ENCODE measurements around the gene EGR2.
"Not testable (repeated sequence)": the region's sequence is repeated elsewhere in the genome, so short reads cannot be mapped to it uniquely, and the experiment has no call there.

EGR2 gene

GRCh38 chr10:62790571-62790970 lies 25.6 kb downstream of the EGR2 start:
- WGBS = 51% methylated on average over 2 of the region's 2 CpGs
- H3K9me3 ChIP-seq (ENCODE audit: control insufficient read depth, low read length) = no peaks in the 10 kb centered on the region
- no peak overlapping the region for H3K14ac ChIP-seq (ENCODE audit: low read length in 2 of 2)

DNA sequence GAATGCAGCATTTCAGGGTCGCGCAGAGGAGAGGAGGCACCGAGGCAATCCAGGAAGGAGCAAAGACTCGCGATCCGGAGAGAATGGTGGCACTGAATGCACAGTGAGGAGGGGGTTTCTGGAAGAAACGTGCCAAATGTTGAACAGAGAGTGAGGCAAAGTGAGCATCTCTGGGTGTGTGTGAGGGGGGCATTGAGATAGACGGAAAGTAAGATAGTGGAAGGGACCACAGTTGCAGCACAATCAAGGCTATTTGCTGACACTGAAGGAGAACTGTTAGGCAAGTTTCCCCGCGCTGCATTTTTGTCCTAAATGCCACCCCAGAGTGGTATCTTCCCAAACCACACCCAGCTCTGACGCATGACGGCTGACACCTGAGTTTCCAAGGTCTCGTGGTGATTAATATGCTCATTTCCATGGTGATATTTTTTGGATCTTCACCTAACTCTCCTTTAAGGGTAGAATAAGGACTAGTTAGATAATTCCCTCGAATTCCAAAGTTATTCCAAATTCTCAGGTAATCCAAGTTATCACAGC lies 26.1 kb downstream of the EGR2 start:
- Histone ChIP-seq H2BK5ac (ENCODE audit: low read depth, low read length, poor library complexity, severe bottlenecking) (no peak overlapping the region), H2BK15ac (ENCODE audit: low read depth, poor library complexity, severe bottlenecking) (no peak overlapping the region), H3K27ac (ENCODE audit: low read length, poor library complexity, severe bottlenecking) (no peak overlapping the region), H3K9ac (ENCODE audit: low read length) (no peak overlapping the region), H3K14ac (ENCODE audit: low read length in 2 of 2) (no peak overlapping the region), H2BK12ac (ENCODE audit: low read length in 2 of 2) (no peak overlapping the region), H3K36me3 (ENCODE audit: control insufficient read depth in 1 of 2, insufficient read depth in 2 of 2, low read depth in 1 of 2, low read length in 2 of 2) (no peaks in the 10 kb centered on the region), H3K23ac (ENCODE audit: low read length in 2 of 2) (no peak overlapping the region), H3K27me3 (ENCODE audit: control insufficient read depth in 1 of 2, insufficient read depth in 1 of 2, low read length in 2 of 2) (no peaks in the 10 kb centered on the region), H3K18ac (ENCODE audit: low read depth in 1 of 2, low read length in 2 of 2) (no peak overlapping the region), H3K4ac (ENCODE audit: low read depth in 1 of 2, low read length in 2 of 2) (no peak overlapping the region), H2AK5ac (ENCODE audit: low read length, severe bottlenecking) (no peak overlapping the region), H3K79me1 (replicated peaks; ENCODE audit: low read length, poor library complexity, severe bottlenecking) (no peaks in the 10 kb centered on the region), H3K4me2 (ENCODE audit: low read length, poor library complexity, severe bottlenecking) (no peak overlapping the region), H2BK120ac (ENCODE audit: low read depth, low read length) (no peak overlapping the region), H3K4me3 (ENCODE audit: insufficient read depth in 1 of 2, low read depth in 1 of 2, low read length in 2 of 2) (no peak overlapping the region), H4K8ac (ENCODE audit: low read length) (no peak overlapping the region), H3K9me3 (ENCODE audit: control insufficient read depth, low read length) (no peaks in the 10 kb centered on the region), H2AFZ (ENCODE audit: low read depth, low read length) (no peak overlapping the region), H4K91ac (ENCODE audit: low read length) (no peak overlapping the region), H3K4me1 (ENCODE audit: control insufficient read depth, insufficient read depth, low read depth, low read length) (peaks cover 4% of the 10 kb centered on the region)
- 80% methylated on average over 11 of the region's 14 CpGs for whole genome bisulfite sequencing
- no peak for DNase-seq

More at GRCh38 chr10:62790571-62790970, 25.6 kb downstream of the EGR2 start:
- no peak overlapping the region for H2AFZ ChIP-seq (ENCODE audit: low read depth, low read length)
- H3K18ac ChIP-seq (ENCODE audit: low read depth in 1 of 2, low read length in 2 of 2) = no peak overlapping the region
- no peak overlapping the region for H3K23ac ChIP-seq (ENCODE audit: low read length in 2 of 2)
- no peaks in the 10 kb centered on the region for H3K79me1 ChIP-seq (replicated peaks; ENCODE audit: low read length, poor library complexity, severe bottlenecking)
- no peaks in the 10 kb centered on the region for H3K27me3 ChIP-seq (ENCODE audit: control insufficient read depth in 1 of 2, insufficient read depth in 1 of 2, low read length in 2 of 2)
- no peak overlapping the region for H4K8ac ChIP-seq (ENCODE audit: low read length)
- no peak overlapping the region for H3K4me2 ChIP-seq (ENCODE audit: low read length, poor library complexity, severe bottlenecking)
- H3K27ac ChIP-seq (ENCODE audit: low read length, poor library complexity, severe bottlenecking) = no peak overlapping the region
- H2BK12ac ChIP-seq (ENCODE audit: low read length in 2 of 2) = no peak overlapping the region
- no peak overlapping the region for H3K9ac ChIP-seq (ENCODE audit: low read length)
- H3K4me3 ChIP-seq (ENCODE audit: insufficient read depth in 1 of 2, low read depth in 1 of 2, low read length in 2 of 2) = no peak overlapping the region
- no peaks in the 10 kb centered on the region for H3K36me3 ChIP-seq (ENCODE audit: control insufficient read depth in 1 of 2, insufficient read depth in 2 of 2, low read depth in 1 of 2, low read length in 2 of 2)
- no peak overlapping the region for H2AK5ac ChIP-seq (ENCODE audit: low read length, severe bottlenecking)
- H4K91ac ChIP-seq (ENCODE audit: low read length) = no peak overlapping the region
- H2BK120ac ChIP-seq (ENCODE audit: low read depth, low read length) = no peak overlapping the region
- no peak for DNase-seq
- no peak overlapping the region for H2BK15ac ChIP-seq (ENCODE audit: low read depth, poor library complexity, severe bottlenecking)
- H3K4me1 ChIP-seq (ENCODE audit: control insufficient read depth, insufficient read depth, low read depth, low read length) = peaks cover 4% of the 10 kb centered on the region
- H3K4ac ChIP-seq (ENCODE audit: low read depth in 1 of 2, low read length in 2 of 2) = no peak overlapping the region
- H2BK5ac ChIP-seq (ENCODE audit: low read depth, low read length, poor library complexity, severe bottlenecking) = no peak overlapping the region

DNA sequence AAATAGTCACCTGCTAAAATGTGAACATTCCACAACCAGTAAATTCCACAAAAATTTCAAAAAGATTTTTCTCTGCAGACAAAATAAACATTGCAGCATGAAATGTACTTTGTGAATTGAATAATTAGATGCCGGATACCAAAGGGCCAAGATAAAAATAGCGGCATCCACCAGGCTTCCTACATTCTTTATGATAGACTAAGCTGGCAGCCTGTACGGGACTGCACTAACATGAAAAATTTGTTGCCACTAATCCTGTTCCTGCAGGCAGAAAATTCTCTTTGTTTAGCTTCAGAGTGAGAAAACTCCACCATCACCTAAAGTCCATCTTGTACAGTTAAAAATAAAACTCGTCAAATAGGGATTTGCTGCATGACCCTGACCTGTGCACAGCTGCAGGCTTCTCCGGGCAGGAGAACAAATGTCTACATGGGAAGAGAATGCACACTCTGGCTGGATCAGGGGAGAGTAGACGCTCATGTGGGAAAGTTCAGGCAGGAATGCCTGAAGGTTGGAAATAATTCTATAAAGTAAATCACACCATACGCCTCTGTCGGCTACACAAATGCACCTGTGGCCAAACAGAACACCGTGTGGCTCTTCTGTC lies 27.2 kb downstream of the EGR2 start:
- no peak overlapping the region for H2BK15ac ChIP-seq (ENCODE audit: low read depth, poor library complexity, severe bottlenecking)
- WGBS = 84% methylated on average over 9 of the region's 9 CpGs
- H2BK5ac ChIP-seq (ENCODE audit: low read depth, low read length, poor library complexity, severe bottlenecking) = no peak overlapping the region
- no peak for DNase-seq
- no peak overlapping the region for H4K91ac ChIP-seq (ENCODE audit: low read length)
- no peak overlapping the region for H3K18ac ChIP-seq (ENCODE audit: low read depth in 1 of 2, low read length in 2 of 2)
- no peak overlapping the region for H2BK120ac ChIP-seq (ENCODE audit: low read depth, low read length)
- no peak overlapping the region for H3K23ac ChIP-seq (ENCODE audit: low read length in 2 of 2)
- no peak overlapping the region for H2AFZ ChIP-seq (ENCODE audit: low read depth, low read length)
- H3K79me1 ChIP-seq (replicated peaks; ENCODE audit: low read length, poor library complexity, severe bottlenecking) = no peaks in the 10 kb centered on the region
- H4K8ac ChIP-seq (ENCODE audit: low read length) = no peak overlapping the region
- no peaks in the 10 kb centered on the region for H3K9me3 ChIP-seq (ENCODE audit: control insufficient read depth, low read length)
- H2BK12ac ChIP-seq (ENCODE audit: low read length in 2 of 2) = no peak overlapping the region
- no peak overlapping the region for H3K4ac ChIP-seq (ENCODE audit: low read depth in 1 of 2, low read length in 2 of 2)
- H3K4me1 ChIP-seq (ENCODE audit: control insufficient read depth, insufficient read depth, low read depth, low read length) = peaks cover 2% of the 10 kb centered on the region
- H3K4me2 ChIP-seq (ENCODE audit: low read length, poor library complexity, severe bottlenecking) = no peak overlapping the region
- no peaks in the 10 kb centered on the region for H3K27me3 ChIP-seq (ENCODE audit: control insufficient read depth in 1 of 2, insufficient read depth in 1 of 2, low read length in 2 of 2)
- no peaks in the 10 kb centered on the region for H3K36me3 ChIP-seq (ENCODE audit: control insufficient read depth in 1 of 2, insufficient read depth in 2 of 2, low read depth in 1 of 2, low read length in 2 of 2)
- no peak overlapping the region for H3K27ac ChIP-seq (ENCODE audit: low read length, poor library complexity, severe bottlenecking)
- H3K4me3 ChIP-seq (ENCODE audit: insufficient read depth in 1 of 2, low read depth in 1 of 2, low read length in 2 of 2) = no peak overlapping the region
- no peak overlapping the region for H3K9ac ChIP-seq (ENCODE audit: low read length)
- no peak overlapping the region for H3K14ac ChIP-seq (ENCODE audit: low read length in 2 of 2)
- H2AK5ac ChIP-seq (ENCODE audit: low read length, severe bottlenecking) = no peak overlapping the region

DNA sequence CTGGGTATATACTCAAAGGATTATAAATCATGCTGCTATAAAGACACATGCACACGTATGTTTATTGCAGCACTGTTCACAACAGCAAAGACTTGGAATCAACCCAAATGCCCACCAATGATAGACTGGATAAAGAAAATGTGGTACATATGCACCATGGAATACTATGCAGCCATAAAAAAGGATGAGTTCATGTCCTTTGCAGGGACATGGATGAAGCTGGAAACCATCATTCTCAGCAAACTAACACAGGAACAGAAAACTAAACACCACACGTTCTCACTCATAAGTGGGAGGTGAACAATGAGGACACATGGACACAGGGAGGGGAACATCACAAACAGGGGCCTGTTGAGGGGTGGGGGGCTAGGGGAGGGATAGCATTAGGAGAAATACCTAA lies 27.9 kb downstream of the EGR2 start:
- not testable (repeated sequence) for H2BK15ac ChIP-seq (ENCODE audit: low read depth, poor library complexity, severe bottlenecking); H3K4me2 ChIP-seq (ENCODE audit: low read length, poor library complexity, severe bottlenecking); H2AK5ac ChIP-seq (ENCODE audit: low read length, severe bottlenecking); H3K27me3 ChIP-seq (ENCODE audit: control insufficient read depth in 1 of 2, insufficient read depth in 1 of 2, low read length in 2 of 2); H3K27ac ChIP-seq (ENCODE audit: low read length, poor library complexity, severe bottlenecking); H3K79me1 ChIP-seq (replicated peaks; ENCODE audit: low read length, poor library complexity, severe bottlenecking); H3K14ac ChIP-seq (ENCODE audit: low read length in 2 of 2); H3K36me3 ChIP-seq (ENCODE audit: control insufficient read depth in 1 of 2, insufficient read depth in 2 of 2, low read depth in 1 of 2, low read length in 2 of 2); H3K9ac ChIP-seq (ENCODE audit: low read length); H3K18ac ChIP-seq (ENCODE audit: low read depth in 1 of 2, low read length in 2 of 2); H3K4me3 ChIP-seq (ENCODE audit: insufficient read depth in 1 of 2, low read depth in 1 of 2, low read length in 2 of 2); H3K4ac ChIP-seq (ENCODE audit: low read depth in 1 of 2, low read length in 2 of 2); H3K4me1 ChIP-seq (ENCODE audit: control insufficient read depth, insufficient read depth, low read depth, low read length); H2BK120ac ChIP-seq (ENCODE audit: low read depth, low read length); H4K91ac ChIP-seq (ENCODE audit: low read length); H2AFZ ChIP-seq (ENCODE audit: low read depth, low read length); DNase-seq; H2BK12ac ChIP-seq (ENCODE audit: low read length in 2 of 2); H3K9me3 ChIP-seq (ENCODE audit: control insufficient read depth, low read length); H3K23ac ChIP-seq (ENCODE audit: low read length in 2 of 2); H4K8ac ChIP-seq (ENCODE audit: low read length); H2BK5ac ChIP-seq (ENCODE audit: low read depth, low read length, poor library complexity, severe bottlenecking)
- WGBS = no CpG with 5 or more reads among the region's 2 CpGs
